ENCODE results near the gene OR8D2. TPM values are rescaled to one million over a fixed set of nuclear protein-coding genes. Genes with fewer than 3 reads are reported as not detected.

Gene OR8D2
- not detected for total RNA-seq

DNA sequence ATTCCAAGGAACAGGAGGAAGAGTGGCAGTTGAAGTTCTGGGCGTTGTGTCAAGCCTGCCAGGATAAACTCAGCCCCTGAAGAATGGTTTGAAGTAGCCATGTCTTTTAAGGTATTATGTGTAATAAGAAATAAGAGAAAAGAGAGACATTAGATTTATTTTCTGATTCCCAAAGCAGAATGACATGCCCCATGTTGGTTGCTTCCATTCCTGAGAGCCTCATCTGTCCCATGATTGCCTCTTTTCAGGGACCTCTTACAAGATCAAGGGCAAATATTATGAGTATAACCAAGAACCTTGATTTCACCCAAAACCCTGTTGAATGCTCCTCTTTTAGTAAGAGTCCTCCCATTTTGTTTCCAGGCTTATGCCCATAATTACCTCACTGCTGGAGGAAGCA is at the start of gene OR8D2:
Gene OR8D2 (minus strand): TSS at position 101 of the 400 bp plus-strand sequence. CDS start 0 bp downstream, at position 101.
- H3K36me3 Mint-ChIP-seq: no peaks in the 10 kb centered on the region
- no peaks in the 10 kb centered on the region for H3K4me1 Mint-ChIP-seq
- H3K27me3 Mint-ChIP-seq: no peaks in the 10 kb centered on the region
- ATAC-seq (no peak), DNase-seq (no peak)
- no peaks in the 10 kb centered on the region for H3K9me3 Mint-ChIP-seq (ENCODE audit: low read depth)
- no peak within 1 kb of the TSS for H3K4me3 Mint-ChIP-seq
- CTCF ChIA-PET: no interaction called here
- no peak within 1 kb of the TSS for H3K27ac Mint-ChIP-seq

DNA sequence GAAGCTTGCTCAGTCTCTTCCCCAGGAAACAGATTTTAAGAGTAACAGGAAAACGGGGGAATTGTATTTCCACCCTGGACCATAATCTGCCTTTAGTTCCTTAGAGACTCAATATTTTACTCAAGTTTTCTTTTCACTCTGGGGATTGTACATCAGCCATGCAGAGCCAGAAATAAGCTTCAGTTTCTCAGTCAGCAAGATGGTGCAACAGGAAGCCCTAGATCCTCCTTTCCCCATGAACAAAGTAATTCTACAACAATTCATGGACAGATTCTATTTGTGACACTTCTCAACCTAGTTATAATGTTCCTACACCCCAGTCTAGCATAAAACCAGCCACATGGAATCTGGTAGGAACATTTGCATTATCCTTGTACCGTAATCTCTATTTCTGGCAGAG is 39.6 kb upstream of the OR8D2 start:
- H3K4me1 Mint-ChIP-seq: no peaks in the 10 kb centered on the region
- CTCF ChIA-PET: no interaction called here

DNA sequence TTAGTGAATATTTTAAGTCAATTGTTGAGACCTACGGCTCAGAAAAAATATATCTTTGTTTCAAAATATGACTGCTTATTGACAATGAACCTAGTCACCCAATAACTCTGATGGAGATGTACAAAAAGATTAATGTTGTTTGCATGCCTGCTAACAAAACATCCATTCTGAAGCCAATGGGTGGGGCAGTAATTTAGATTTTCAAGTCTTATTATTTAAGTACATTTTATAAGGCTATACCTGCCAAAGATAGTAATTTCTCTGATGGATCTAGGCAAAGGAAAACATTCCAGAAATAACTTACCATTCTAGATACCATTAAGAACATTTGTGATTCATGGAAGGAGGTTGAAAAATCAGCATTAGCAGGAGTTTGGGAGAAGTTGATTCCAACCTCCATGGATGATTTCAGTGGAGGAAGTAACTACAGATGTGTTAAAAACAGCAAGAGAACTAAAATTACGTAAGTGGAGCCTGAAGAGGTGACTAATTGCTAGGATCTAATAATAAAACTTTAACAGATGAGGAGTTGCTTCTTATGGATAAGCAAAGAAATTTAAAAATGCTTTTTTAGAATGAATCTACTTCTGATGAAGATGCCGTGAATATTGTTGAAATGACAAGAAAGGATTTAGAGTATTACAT is 26.4 kb upstream of the OR8D2 start:
- Mint-ChIP-seq H3K27me3 (no peaks in the 10 kb centered on the region), H3K9me3 (ENCODE audit: low read depth) (peaks cover 2% of the 10 kb centered on the region), H3K4me1 (no peaks in the 10 kb centered on the region), H3K36me3 (no peaks in the 10 kb centered on the region), H3K4me3 (no peak overlapping the region), H3K27ac (no peak overlapping the region)
- no peak for DNase-seq
- CTCF ChIA-PET: no interaction called here
- ATAC-seq: no peak

More for the DNA sequence above, 39.6 kb upstream of the OR8D2 start:
- no peak overlapping the region for H3K27ac Mint-ChIP-seq
- H3K27me3 Mint-ChIP-seq: no peaks in the 10 kb centered on the region
- ATAC-seq (no peak), DNase-seq (no peak)
- no peaks in the 10 kb centered on the region for H3K9me3 Mint-ChIP-seq (ENCODE audit: low read depth)
- no peak overlapping the region for H3K4me3 Mint-ChIP-seq
- no peaks in the 10 kb centered on the region for H3K36me3 Mint-ChIP-seq

- Mint-ChIP-seq H3K4me1 (no peaks in the 10 kb centered on the region), H3K27ac (no peak overlapping the region), H3K4me3 (no peak overlapping the region), H3K27me3 (no peaks in the 10 kb centered on the region), H3K9me3 (ENCODE audit: low read depth) (peaks cover 2% of the 10 kb centered on the region), H3K36me3 (no peaks in the 10 kb centered on the region)
- CTCF ChIA-PET: no interaction called here
- DNase-seq (no peak), ATAC-seq (no peak)
Measured at GRCh38 chr11:124344346-124344745, 24.3 kb upstream of the OR8D2 start.

DNA sequence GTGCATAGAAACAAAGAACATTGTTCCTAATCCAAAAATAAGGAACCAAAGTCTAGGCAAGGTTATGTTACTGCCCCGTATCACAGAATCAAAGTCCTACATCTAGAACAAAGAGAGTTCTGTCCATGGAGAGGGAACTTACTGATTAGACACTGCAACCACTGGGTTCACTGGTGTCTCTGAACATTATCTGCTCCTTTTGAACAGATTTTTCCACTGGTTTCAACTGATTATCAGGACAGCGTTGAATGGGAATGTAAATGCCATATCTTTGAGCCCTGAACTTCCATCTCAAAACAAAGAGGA is 20.1 kb upstream of the OR8D2 start:
- CTCF ChIA-PET: no interaction called here
- Mint-ChIP-seq H3K4me1 (no peaks in the 10 kb centered on the region), H3K27ac (no peak overlapping the region), H3K4me3 (no peak overlapping the region), H3K36me3 (no peaks in the 10 kb centered on the region), H3K9me3 (ENCODE audit: low read depth) (no peaks in the 10 kb centered on the region), H3K27me3 (no peaks in the 10 kb centered on the region)
- DNase-seq: no peak
- ATAC-seq: no peak

GRCh38 chr11:124339396-124340141 is 19.6 kb upstream of the OR8D2 start:
- Mint-ChIP-seq H3K9me3 (ENCODE audit: low read depth) (no peaks in the 10 kb centered on the region), H3K4me3 (no peak overlapping the region), H3K4me1 (no peaks in the 10 kb centered on the region), H3K36me3 (no peaks in the 10 kb centered on the region), H3K27me3 (no peaks in the 10 kb centered on the region), H3K27ac (no peak overlapping the region)
- DNase-seq (no peak), ATAC-seq (no peak)
- CTCF ChIA-PET: no interaction called here

- H3K27ac Mint-ChIP-seq: no peak overlapping the region
- ATAC-seq (no peak), DNase-seq (no peak)
- H3K9me3 Mint-ChIP-seq (ENCODE audit: low read depth): no peaks in the 10 kb centered on the region
- CTCF ChIA-PET: interaction anchor here (1.3 kb wide), 1 partner anchor 263 kb away, joined by 3 read pairs; no protein-coding TSS in a partner anchor
- no peaks in the 10 kb centered on the region for H3K36me3 Mint-ChIP-seq
- no peak overlapping the region for H3K4me3 Mint-ChIP-seq
- peaks cover 2% of the 10 kb centered on the region for H3K4me1 Mint-ChIP-seq
- H3K27me3 Mint-ChIP-seq: no peaks in the 10 kb centered on the region
Measured at GRCh38 chr11:124331873-124332272, 11.9 kb upstream of the OR8D2 start.

- CTCF ChIA-PET: no interaction called here
Measured at GRCh38 chr11:124329787-124330478, 9.9 kb upstream of the OR8D2 start.

GRCh38 chr11:124327775-124328174 is 7.8 kb upstream of the OR8D2 start:
- Mint-ChIP-seq H3K9me3 (ENCODE audit: low read depth) (no peaks in the 10 kb centered on the region), H3K4me1 (peaks cover 2% of the 10 kb centered on the region), H3K27me3 (no peaks in the 10 kb centered on the region), H3K36me3 (no peaks in the 10 kb centered on the region), H3K4me3 (no peak overlapping the region), H3K27ac (no peak overlapping the region)
- DNase-seq (no peak), ATAC-seq (no peak)
- CTCF ChIA-PET: no interaction called here

More at GRCh38 chr11:124329787-124330478, 9.9 kb upstream of the OR8D2 start:
- peaks cover 2% of the 10 kb centered on the region for H3K4me1 Mint-ChIP-seq
- no peak for ATAC-seq
- H3K4me3 Mint-ChIP-seq: no peak overlapping the region
- no peaks in the 10 kb centered on the region for H3K36me3 Mint-ChIP-seq
- H3K27ac Mint-ChIP-seq: no peak overlapping the region
- no peaks in the 10 kb centered on the region for H3K9me3 Mint-ChIP-seq (ENCODE audit: low read depth)
- H3K27me3 Mint-ChIP-seq: no peaks in the 10 kb centered on the region
- no peak for DNase-seq

GRCh38 chr11:124322356-124322755 is 2.4 kb upstream of the OR8D2 start:
- Mint-ChIP-seq H3K27ac (no peak overlapping the region), H3K27me3 (no peaks in the 10 kb centered on the region), H3K4me3 (no peak overlapping the region), H3K9me3 (ENCODE audit: low read depth) (no peaks in the 10 kb centered on the region), H3K4me1 (no peaks in the 10 kb centered on the region), H3K36me3 (no peaks in the 10 kb centered on the region)
- ATAC-seq (no peak), DNase-seq (no peak)
- CTCF ChIA-PET: no interaction called here

DNA sequence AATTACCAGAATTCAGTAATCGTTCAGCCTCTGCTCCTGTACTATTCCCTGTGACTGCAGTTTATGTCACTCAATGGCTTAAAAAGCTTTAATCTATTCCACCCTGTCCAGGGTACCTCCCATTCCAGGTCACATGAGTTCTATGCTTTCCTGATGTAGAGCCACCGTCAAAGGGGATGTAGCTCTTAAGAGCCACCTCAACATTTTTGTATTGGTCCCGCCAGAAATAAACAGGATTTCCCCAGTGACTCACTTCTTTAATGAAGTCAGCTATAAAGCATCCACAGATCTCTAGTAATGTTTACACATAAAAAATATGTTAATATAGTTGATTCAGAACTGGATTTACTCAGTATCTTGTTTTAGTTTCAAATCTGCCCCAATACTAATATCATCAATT is 4.9 kb downstream of the OR8D2 start:
- DNase-seq: no peak
- no peak for ATAC-seq
- H3K4me1 Mint-ChIP-seq: no peaks in the 10 kb centered on the region
- CTCF ChIA-PET: no interaction called here
- H3K27ac Mint-ChIP-seq: no peak overlapping the region
- H3K4me3 Mint-ChIP-seq: no peak overlapping the region
- no peaks in the 10 kb centered on the region for H3K27me3 Mint-ChIP-seq
- H3K9me3 Mint-ChIP-seq (ENCODE audit: low read depth): no peaks in the 10 kb centered on the region
- H3K36me3 Mint-ChIP-seq: no peaks in the 10 kb centered on the region

GRCh38 chr11:124313849-124314248 is 6.1 kb downstream of the OR8D2 start, which contains the start of gene OR8D1:
Gene OR8D1 (minus strand): TSS chr11:124313949. CDS start chr11:124310766, 3,183 bp downstream.
- no peak for DNase-seq
- CTCF ChIA-PET: no interaction called here
- Mint-ChIP-seq H3K27me3 (no peaks in the 10 kb centered on the region), H3K27ac (no peak within 1 kb of the TSS), H3K36me3 (no peaks in the 10 kb centered on the region), H3K4me1 (no peaks in the 10 kb centered on the region), H3K9me3 (ENCODE audit: low read depth) (no peaks in the 10 kb centered on the region), H3K4me3 (no peak within 1 kb of the TSS)
- no peak for ATAC-seq

GRCh38 chr11:124313131-124313530 is 6.9 kb downstream of the OR8D2 start:
- ATAC-seq: no peak
- CTCF ChIA-PET: no interaction called here
- Mint-ChIP-seq H3K27ac (no peak overlapping the region), H3K4me1 (no peaks in the 10 kb centered on the region), H3K4me3 (no peak overlapping the region), H3K36me3 (no peaks in the 10 kb centered on the region), H3K9me3 (ENCODE audit: low read depth) (no peaks in the 10 kb centered on the region), H3K27me3 (no peaks in the 10 kb centered on the region)
- no peak for DNase-seq

DNA sequence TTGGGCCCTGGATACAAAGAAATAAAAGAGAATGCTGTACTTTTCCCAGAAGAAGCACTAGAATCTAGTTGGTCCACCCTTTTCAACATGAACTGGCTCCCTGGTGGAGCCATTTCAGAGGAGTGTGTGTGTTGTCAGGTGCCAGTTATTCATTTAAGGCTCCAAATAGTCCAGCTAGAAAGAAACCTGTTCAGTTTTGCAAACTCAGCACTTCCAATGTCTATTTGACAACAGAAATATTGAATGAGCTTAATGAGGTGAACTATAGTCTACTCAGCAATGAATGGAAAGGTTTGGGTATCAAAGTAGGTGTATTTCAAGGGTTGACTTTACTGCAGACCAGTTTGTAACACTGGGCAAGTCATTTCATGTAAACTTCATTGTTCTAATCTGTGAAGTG is 8.3 kb downstream of the OR8D2 start:
- H3K4me3 Mint-ChIP-seq: no peak overlapping the region

More for the DNA sequence above, 8.3 kb downstream of the OR8D2 start:
- Mint-ChIP-seq H3K27me3 (no peaks in the 10 kb centered on the region), H3K36me3 (no peaks in the 10 kb centered on the region), H3K27ac (no peak overlapping the region), H3K9me3 (ENCODE audit: low read depth) (no peaks in the 10 kb centered on the region), H3K4me1 (no peaks in the 10 kb centered on the region)
- ATAC-seq (no peak), DNase-seq (no peak)
- CTCF ChIA-PET: no interaction called here
